Keratinocyte (primary cell): Measurements from ENCODE around the gene HDLBP.

Experiments
- EZH2 ChIP-seq: IDR thresholded peaks from one replicate; pipeline ENCODE4 v1.6.1; 2012; ENCODE audit warnings: inconsistent platforms, mild to moderate bottlenecking, low read length, moderate library complexity
- TF ChIP-seq, protein P1 (sequence below), 3 experiments: IDR thresholded peaks in 1 of 3; conservative IDR thresholded peaks in 1 of 3; optimal IDR thresholded peaks in 1 of 3; 2 replicates in 2 of 3; 3 replicates in 1 of 3; pipeline versions ENCODE3 to v1.5.1; 2011; ENCODE audit warnings: low read length in 3 of 3, mild to moderate bottlenecking in 3 of 3, moderate library complexity in 2 of 3, control low read depth in 1 of 3, inconsistent platforms in 1 of 3; ENCODE audit not compliant: insufficient read depth in 2 of 3; ENCODE audit errors: extremely low read depth in 1 of 3

- no peak for TF ChIP-seq EZH2
- TF ChIP-seq, protein P1, sequence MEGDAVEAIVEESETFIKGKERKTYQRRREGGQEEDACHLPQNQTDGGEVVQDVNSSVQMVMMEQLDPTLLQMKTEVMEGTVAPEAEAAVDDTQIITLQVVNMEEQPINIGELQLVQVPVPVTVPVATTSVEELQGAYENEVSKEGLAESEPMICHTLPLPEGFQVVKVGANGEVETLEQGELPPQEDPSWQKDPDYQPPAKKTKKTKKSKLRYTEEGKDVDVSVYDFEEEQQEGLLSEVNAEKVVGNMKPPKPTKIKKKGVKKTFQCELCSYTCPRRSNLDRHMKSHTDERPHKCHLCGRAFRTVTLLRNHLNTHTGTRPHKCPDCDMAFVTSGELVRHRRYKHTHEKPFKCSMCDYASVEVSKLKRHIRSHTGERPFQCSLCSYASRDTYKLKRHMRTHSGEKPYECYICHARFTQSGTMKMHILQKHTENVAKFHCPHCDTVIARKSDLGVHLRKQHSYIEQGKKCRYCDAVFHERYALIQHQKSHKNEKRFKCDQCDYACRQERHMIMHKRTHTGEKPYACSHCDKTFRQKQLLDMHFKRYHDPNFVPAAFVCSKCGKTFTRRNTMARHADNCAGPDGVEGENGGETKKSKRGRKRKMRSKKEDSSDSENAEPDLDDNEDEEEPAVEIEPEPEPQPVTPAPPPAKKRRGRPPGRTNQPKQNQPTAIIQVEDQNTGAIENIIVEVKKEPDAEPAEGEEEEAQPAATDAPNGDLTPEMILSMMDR (optimal IDR thresholded peaks at IDR 0.05 in 1 of 3, IDR thresholded peaks at IDR 0.05 in 1 of 3, conservative IDR thresholded peaks at IDR 0.05 in 1 of 3; ENCODE audit: extremely low read depth in 1 of 3, insufficient read depth in 2 of 3, low read length in 3 of 3) = no peak
Observed at GRCh38 chr2:241312082-241312481, 3.4 kb downstream of the HDLBP start.
